G401 (cell line): ENCODE data around the gene BBS9. TPM values are rescaled to one million over a fixed set of nuclear protein-coding genes. Genes with fewer than 3 reads are reported as not detected.

Source experiments
- DNase-seq: peaks from one replicate; pipeline ENCODE4 v3.0.0-alpha.2; 2015; ENCODE audit warnings: low spot score
- in situ Hi-C: cut with HindIII; loops from 2 replicates; pipeline ENCODE4 v1.10.0; 2016; ENCODE audit warnings: low sequenced_read_pairs, mixed read lengths
- total RNA-seq: library from RNA; depleted of rRNA; stranded (reverse); fragments of >200 nt; shearing (Covaris generic); gene quantifications from 2 replicates; pipeline ENCODE4 v1.2.3, GENCODE V29; 2014

The BBS9 gene
- total RNA-seq, 1 experiment from 2014 or later: 17.7 TPM

GRCh38 chr7:33334349-33334748 lies 205.0 kb downstream of the BBS9 start:
- peak; percentile 12 for DNase-seq
- in situ Hi-C loops: no loop called here

- no peak for DNase-seq
- in situ Hi-C loops: no loop called here
These were observed 207.5 kb downstream of the BBS9 start for GRCh38 chr7:33336820-33337219.

GRCh38 chr7:33339074-33339790 lies 209.9 kb downstream of the BBS9 start:
- in situ Hi-C loops: no loop called here
- DNase-seq: no peak

- in situ Hi-C loops: no loop called here
These were observed 216.7 kb downstream of the BBS9 start for GRCh38 chr7:33346055-33346454.

GRCh38 chr7:33350577-33350976 lies 221.2 kb downstream of the BBS9 start:
- DNase-seq: no peak
- in situ Hi-C loops: no loop called here

More at GRCh38 chr7:33346055-33346454, 216.7 kb downstream of the BBS9 start:
- DNase-seq: no peak

- DNase-seq: no peak
- in situ Hi-C loops: no loop called here
These were observed 222.3 kb downstream of the BBS9 start for GRCh38 chr7:33351709-33352108.

- no peak for DNase-seq
- in situ Hi-C loops: no loop called here
These were observed 224.8 kb downstream of the BBS9 start for GRCh38 chr7:33354201-33354600.

- in situ Hi-C loops: no loop called here
- no peak for DNase-seq
These were observed 226.0 kb downstream of the BBS9 start for GRCh38 chr7:33355386-33355785.

GRCh38 chr7:33356336-33356735 lies 227.0 kb downstream of the BBS9 start:
- in situ Hi-C loops: no loop called here
- no peak for DNase-seq

- in situ Hi-C loops: no loop called here
- no peak for DNase-seq
These were observed 228.5 kb downstream of the BBS9 start for GRCh38 chr7:33357846-33358245.

GRCh38 chr7:33369888-33370287 lies 240.5 kb downstream of the BBS9 start:
- in situ Hi-C loops: no loop called here
- DNase-seq: no peak

GRCh38 chr7:33373195-33373594 lies 243.8 kb downstream of the BBS9 start:
- DNase-seq: no peak
- in situ Hi-C loops: no loop called here

GRCh38 chr7:33379891-33380525 lies 250.6 kb downstream of the BBS9 start:
- in situ Hi-C loops: no loop called here
- no peak for DNase-seq

GRCh38 chr7:33388332-33388731 lies 259.0 kb downstream of the BBS9 start:
- DNase-seq: no peak
- in situ Hi-C loops: no loop called here

- peak; percentile 46 for DNase-seq
- in situ Hi-C loops: no loop called here
These were observed 262.8 kb downstream of the BBS9 start for GRCh38 chr7:33392148-33392547.

GRCh38 chr7:33393770-33394169 lies 264.4 kb downstream of the BBS9 start:
- in situ Hi-C loops: no loop called here
- no peak for DNase-seq

- no peak for DNase-seq
- in situ Hi-C loops: no loop called here
These were observed 266.0 kb downstream of the BBS9 start for GRCh38 chr7:33395340-33395739.

GRCh38 chr7:33399528-33400213 lies 270.3 kb downstream of the BBS9 start:
- DNase-seq: no peak
- in situ Hi-C loops: no loop called here

- DNase-seq: no peak
- in situ Hi-C loops: no loop called here
These were observed 270.8 kb downstream of the BBS9 start for GRCh38 chr7:33400214-33400538.

GRCh38 chr7:33410266-33410665 lies 280.9 kb downstream of the BBS9 start:
- in situ Hi-C loops: no loop called here
- no peak for DNase-seq

GRCh38 chr7:33411020-33411419 lies 281.7 kb downstream of the BBS9 start:
- in situ Hi-C loops: no loop called here

More at GRCh38 chr7:33411020-33411419, 281.7 kb downstream of the BBS9 start:
- no peak for DNase-seq
